Measurements from ENCODE around the gene DISC1.

- TF ChIP-seq PATZ1 (CRISPR knock-in tag; IDR thresholded peaks at IDR 0.05; ENCODE audit: borderline replicate concordance) (no peak), SNAI2 (CRISPR knock-in tag; IDR thresholded peaks at IDR 0.05) (no peak)
Observed at GRCh38 chr1:231768416-231768815, 141.8 kb downstream of the DISC1 start.
